Stomach smooth muscle (tissue), 2 donors: ENCODE data around the gene HSDL1.
"Not testable (repeated sequence)": the region's sequence is repeated elsewhere in the genome, so short reads cannot be mapped to it uniquely, and the experiment has no call there.

Experiments used
- H3K27ac ChIP-seq: one replicate; pipeline ENCODE4 v1.7.0; 2013; ENCODE audit warnings: mild to moderate bottlenecking, low read length, inconsistent platforms
- H3K27me3 ChIP-seq, 2 donors: one replicate each; pipeline ENCODE4 v1.7.0; 2013; ENCODE audit warnings: low read length in 2 of 2; ENCODE audit not compliant: insufficient read depth in 2 of 2, control insufficient read depth in 1 of 2
- H3K36me3 ChIP-seq, 2 donors: one replicate each; pipeline ENCODE4 v1.7.0; 2013; ENCODE audit warnings: low read length in 2 of 2; ENCODE audit not compliant: control insufficient read depth in 2 of 2, insufficient read depth in 2 of 2
- H3K4me1 ChIP-seq: one replicate; pipeline ENCODE4 v1.7.0; 2013; ENCODE audit warnings: low read length; ENCODE audit not compliant: control insufficient read depth, insufficient read depth
- H3K4me3 ChIP-seq, 2 donors: one replicate each; pipeline ENCODE4 v1.7.0; 2013; ENCODE audit warnings: low read length in 2 of 2
- H3K9ac ChIP-seq, 2 donors: one replicate each; pipeline ENCODE4 v1.7.0; 2013; ENCODE audit warnings: low read length in 2 of 2, mild to moderate bottlenecking in 1 of 2
- H3K9me3 ChIP-seq, 2 donors: one replicate each; pipeline ENCODE4 v1.7.0; 2013; ENCODE audit warnings: low read length in 2 of 2; ENCODE audit not compliant: control insufficient read depth in 2 of 2
- donor health status: healthy.
- donor health status: Pancreatic carcinoma.

HSDL1 gene

DNA sequence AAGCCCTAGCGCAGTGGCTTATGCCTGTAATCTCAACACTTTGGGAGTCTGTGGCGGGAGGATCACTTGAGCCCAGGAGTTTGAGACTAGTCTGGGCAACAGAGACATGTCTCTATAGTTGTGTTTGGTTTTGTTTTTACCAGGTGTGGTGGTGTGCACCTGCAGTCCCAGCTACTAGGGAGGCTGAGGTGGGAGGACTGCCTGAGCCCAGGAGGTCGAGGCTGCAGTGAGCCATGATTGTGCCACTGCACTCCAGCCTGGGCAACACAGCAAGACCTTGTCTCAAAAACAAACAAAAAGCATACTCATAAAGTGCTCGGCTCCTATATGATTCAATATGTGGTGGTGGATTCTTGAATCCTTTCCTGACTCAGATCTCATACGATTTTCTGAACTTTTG lies 26.7 kb downstream of the HSDL1 start:
- not testable (repeated sequence) for H3K4me3 ChIP-seq, H3K9ac ChIP-seq, H3K36me3 ChIP-seq, H3K27me3 ChIP-seq, H3K27ac ChIP-seq, H3K9me3 ChIP-seq
- peaks cover 20% of the 10 kb centered on the region for H3K4me1 ChIP-seq

DNA sequence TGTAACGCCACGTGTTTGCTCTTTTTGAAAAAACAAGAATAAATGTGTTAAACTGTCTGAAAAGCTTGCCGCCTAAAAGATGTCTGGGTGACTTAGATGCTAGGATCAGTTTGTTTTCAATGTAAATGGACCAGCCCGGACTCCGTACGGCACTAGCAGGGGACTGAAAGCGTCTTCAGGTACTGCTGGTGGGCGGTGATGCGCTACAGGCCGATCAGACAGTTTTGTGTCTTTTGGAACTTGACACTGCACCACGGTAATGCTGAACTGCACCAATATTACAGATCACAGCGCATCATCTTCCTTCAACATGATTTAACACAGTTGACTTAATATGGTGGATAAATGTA lies 27.5 kb downstream of the HSDL1 start:
- Histone ChIP-seq H3K4me3 (peak overlapping the region; percentile 88 to 98), H3K36me3 (peaks cover 2% of the 10 kb centered on the region in 2 donors), H3K9ac (peak overlapping the region; percentile 95 to 96), H3K9me3 (no peaks in the 10 kb centered on the region), H3K4me1 (peaks cover 20% of the 10 kb centered on the region), H3K27me3 (no peaks in the 10 kb centered on the region), H3K27ac (peak overlapping the region; percentile 87)

DNA sequence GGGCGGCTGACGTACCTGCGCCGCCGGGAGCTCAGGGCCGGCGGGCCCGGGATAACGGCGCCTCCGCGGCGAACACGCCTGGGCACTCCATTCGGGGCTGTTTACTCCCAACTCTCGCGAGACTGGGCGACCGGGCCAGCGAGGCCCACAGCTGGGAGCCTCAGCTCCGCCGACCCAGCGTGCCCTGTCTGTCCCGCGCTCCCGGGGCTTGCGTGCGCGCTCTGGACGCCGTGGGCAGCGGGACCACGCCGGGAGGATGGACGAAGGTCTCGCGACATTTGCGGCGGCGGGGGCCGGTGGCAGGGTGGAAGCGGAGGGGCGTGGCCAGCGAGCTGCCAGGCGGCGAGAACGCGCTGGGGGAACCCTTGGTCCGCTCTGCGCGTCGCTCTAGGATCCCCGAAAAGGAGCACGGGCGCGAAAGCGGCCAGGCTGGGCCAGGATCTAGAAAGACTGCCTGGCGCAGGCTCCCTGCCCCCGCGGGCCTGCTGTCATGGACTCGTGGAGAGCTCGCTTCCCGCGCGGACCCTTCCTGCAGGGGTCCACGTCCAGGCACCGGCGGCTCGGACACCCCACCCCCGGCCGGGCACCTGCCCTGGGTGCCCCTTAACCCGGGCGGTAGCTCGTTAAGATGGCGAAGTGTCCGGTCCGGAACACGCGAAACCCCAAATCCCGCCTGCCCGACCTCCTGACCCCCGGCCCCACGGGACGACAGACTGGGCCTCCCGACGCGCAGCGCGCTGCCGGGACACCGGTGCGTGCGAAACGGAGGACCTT lies 28.1 kb downstream of the HSDL1 start, which contains the start of gene MBTPS1:
TSS of gene MBTPS1 (minus strand) at position 223 of the 774 bp plus-strand sequence. CDS start 15,159 bp downstream, outside the sequence.
- Histone ChIP-seq H3K36me3 (peaks cover 2% of the 10 kb centered on the region in 2 donors), H3K4me3 (peak within 1 kb of the TSS; percentile 88 to 98), H3K27ac (peak within 1 kb of the TSS; percentile 87), H3K4me1 (peaks cover 20% of the 10 kb centered on the region), H3K9me3 (no peaks in the 10 kb centered on the region), H3K27me3 (no peaks in the 10 kb centered on the region), H3K9ac (peak within 1 kb of the TSS; percentile 95 to 96)

DNA sequence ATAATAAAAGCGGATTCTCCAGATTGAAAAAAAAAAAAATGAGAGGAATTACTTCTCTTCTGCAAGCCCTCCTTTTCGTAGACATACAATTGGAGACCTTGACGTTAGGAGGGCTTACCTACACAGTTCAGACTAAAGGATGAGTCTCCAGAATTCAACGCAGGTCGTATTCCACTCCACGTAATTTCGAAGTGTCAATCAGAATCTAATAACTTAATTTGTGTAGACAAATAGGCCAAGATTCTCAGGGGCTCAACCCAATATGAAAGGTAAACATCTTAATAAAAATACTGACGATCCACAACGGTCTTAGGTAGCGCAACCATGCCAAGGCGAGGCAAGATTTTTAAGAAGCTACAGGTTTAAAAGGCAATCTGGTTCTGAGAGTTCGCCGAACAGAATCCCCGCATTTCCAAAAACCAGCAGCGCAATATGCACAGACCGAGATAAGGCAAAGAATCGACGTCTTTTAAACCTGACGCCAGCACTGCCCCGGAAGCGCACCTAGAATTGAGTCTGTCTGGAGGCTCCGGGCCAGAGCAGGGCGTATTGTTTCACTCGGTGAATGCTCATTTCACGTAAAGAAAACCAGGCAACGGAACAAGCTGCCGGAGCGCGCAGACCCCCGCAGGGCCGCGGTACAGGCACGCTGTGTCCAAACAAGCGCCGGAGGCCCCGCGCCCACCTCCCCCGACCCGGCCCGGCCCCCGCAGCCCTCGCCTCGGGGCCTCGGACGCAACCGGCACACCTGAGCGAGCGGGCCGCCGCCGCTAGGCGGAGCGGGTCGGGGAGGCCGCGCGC lies 28.9 kb downstream of the HSDL1 start:
- Histone ChIP-seq H3K9me3 (no peaks in the 10 kb centered on the region), H3K4me1 (peaks cover 20% of the 10 kb centered on the region), H3K27me3 (no peaks in the 10 kb centered on the region), H3K9ac (peak overlapping the region; percentile 95 to 96), H3K27ac (peak overlapping the region; percentile 87), H3K4me3 (peak overlapping the region; percentile 88 to 98), H3K36me3 (peaks cover 0 to 2% of the 10 kb centered on the region in 2 donors)

DNA sequence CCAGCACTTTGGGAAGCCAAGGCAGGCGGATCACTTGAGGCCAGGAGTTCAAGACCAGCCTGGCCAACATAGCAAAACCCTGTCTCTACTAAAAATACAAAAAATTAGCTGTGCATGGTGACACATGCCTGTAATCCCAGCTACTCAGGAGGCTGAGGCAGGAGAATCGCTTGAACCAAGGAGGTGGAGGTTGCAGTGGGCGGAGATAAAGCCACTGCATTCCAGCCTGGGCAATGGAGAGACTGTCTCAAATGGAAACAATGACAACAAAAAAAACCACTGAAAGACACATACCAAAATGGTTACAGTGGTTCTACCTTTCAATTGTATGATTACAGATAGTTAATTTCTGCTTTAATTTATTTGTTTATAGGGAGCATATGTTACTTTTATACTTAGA lies 33.0 kb downstream of the HSDL1 start:
- not testable (repeated sequence) for H3K9ac ChIP-seq, H3K36me3 ChIP-seq, H3K27ac ChIP-seq, H3K4me3 ChIP-seq, H3K27me3 ChIP-seq, H3K9me3 ChIP-seq
- H3K4me1 ChIP-seq = peaks cover 24% of the 10 kb centered on the region

DNA sequence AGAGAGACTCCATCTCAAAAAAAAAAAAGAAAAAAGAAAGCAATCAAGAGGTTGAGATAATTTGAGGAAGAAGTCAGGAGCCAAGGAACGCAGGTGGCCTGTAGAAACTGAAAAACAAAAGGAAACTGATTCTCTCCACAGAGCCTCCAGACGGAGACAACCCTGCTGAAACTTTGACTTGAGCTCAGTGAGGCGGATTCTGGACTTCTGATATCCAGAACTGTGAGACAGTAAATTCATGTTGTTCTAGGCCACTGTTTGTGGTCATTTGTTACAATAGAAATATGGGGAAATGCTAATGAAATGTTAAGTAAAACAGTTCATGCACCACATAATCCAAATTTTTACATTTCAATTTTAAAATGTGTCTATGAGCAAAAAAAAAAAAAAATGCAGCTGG lies 33.5 kb downstream of the HSDL1 start:
- no peak overlapping the region for H3K27ac ChIP-seq
- H3K4me3 ChIP-seq = no peak overlapping the region
- peaks cover 24% of the 10 kb centered on the region for H3K4me1 ChIP-seq
- H3K9ac ChIP-seq = no peak overlapping the region
- no peaks in the 10 kb centered on the region for H3K9me3 ChIP-seq
- H3K27me3 ChIP-seq = no peaks in the 10 kb centered on the region
- peaks cover 0 to 8% of the 10 kb centered on the region in 2 donors for H3K36me3 ChIP-seq

DNA sequence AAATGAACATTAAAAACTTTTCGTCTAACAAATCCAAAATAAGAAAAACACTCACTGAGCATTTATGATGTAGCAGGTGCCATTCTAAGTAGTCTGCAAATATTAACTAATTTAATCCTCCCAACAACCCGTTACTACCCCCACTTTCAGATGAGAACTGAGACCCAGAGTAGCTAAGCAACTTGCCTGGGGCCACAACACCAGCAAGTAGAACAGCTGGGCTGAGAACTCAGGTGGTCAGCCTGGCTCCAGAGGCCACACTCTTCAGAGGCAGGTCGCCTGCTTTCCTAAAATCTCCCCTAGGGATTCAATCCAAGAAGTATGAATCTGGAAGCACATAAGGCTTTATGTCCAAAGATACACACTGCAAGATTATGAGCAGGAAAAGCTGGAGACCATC lies 34.5 kb downstream of the HSDL1 start:
- no peak overlapping the region for H3K27ac ChIP-seq
- peaks cover 20% of the 10 kb centered on the region for H3K4me1 ChIP-seq
- no peaks in the 10 kb centered on the region for H3K27me3 ChIP-seq
- H3K4me3 ChIP-seq = no peak overlapping the region
- H3K9me3 ChIP-seq = no peaks in the 10 kb centered on the region
- H3K36me3 ChIP-seq = peaks cover 0 to 9% of the 10 kb centered on the region in 2 donors
- no peak overlapping the region for H3K9ac ChIP-seq

DNA sequence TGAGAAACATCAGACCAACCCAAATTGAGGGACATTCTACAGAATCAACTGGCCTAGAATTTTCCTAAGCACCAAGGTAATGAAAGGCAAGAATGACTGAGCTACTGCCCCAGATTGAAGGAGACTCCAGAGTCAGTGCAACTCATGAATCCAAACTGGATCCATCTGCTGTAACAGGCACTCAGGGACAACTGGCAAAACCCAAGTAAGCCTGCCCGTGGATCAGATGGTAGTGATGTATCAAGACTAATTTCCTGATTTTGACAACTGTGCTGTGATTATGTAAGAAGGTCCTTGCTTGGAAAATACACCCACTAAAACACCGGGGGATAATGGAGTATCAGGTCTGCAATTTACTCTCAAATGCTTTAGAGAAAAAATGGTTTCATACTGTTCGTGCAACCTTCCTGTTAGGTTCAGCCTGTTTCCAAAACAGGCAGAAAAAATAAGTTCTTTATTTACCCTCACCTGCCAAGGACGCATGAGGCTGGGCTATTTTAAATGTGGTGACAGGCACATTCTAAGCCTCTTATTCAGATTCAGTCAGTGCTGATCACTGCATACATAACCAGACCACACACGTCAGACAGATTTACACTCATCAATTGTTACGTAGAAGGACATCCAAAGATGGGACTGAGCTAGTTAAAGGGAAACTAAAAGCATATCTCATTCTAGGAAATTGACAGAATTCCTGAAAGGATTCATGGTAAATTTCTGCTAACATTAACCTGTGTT lies 35.2 kb downstream of the HSDL1 start:
- no peak overlapping the region for H3K27ac ChIP-seq

DNA sequence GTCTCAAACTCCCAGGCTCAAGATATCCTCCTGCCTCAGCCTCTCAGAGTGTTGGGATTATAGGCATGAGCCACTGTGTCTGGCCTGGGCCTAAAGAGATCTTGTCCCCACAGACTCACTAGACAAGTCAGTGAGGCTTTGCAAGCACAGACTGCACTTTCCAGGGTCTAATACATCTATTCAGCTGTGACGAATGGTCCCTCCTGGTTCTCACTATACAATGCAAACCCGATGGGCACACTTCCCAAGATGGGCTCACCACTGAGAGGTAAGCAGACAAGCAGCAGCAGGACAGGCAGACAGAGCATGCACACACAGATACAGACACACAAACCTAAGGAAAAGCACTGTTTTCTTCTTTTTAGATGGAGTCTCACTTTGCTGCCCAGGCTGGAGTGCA lies 37.1 kb downstream of the HSDL1 start:
- peaks cover 0 to 13% of the 10 kb centered on the region in 2 donors for H3K36me3 ChIP-seq
- H3K4me1 ChIP-seq = peaks cover 17% of the 10 kb centered on the region
- no peak overlapping the region for H3K4me3 ChIP-seq
- no peak overlapping the region for H3K9ac ChIP-seq
- no peaks in the 10 kb centered on the region for H3K9me3 ChIP-seq
- H3K27me3 ChIP-seq = no peaks in the 10 kb centered on the region
- no peak overlapping the region for H3K27ac ChIP-seq

More for the DNA sequence above, 35.2 kb downstream of the HSDL1 start:
- peaks cover 0 to 13% of the 10 kb centered on the region in 2 donors for H3K36me3 ChIP-seq
- H3K4me1 ChIP-seq = peaks cover 14% of the 10 kb centered on the region
- H3K27me3 ChIP-seq = no peaks in the 10 kb centered on the region
- peak overlapping the region in 1 of 2 donors; percentile 36 for H3K9ac ChIP-seq
- no peaks in the 10 kb centered on the region for H3K9me3 ChIP-seq
- H3K4me3 ChIP-seq = no peak overlapping the region

DNA sequence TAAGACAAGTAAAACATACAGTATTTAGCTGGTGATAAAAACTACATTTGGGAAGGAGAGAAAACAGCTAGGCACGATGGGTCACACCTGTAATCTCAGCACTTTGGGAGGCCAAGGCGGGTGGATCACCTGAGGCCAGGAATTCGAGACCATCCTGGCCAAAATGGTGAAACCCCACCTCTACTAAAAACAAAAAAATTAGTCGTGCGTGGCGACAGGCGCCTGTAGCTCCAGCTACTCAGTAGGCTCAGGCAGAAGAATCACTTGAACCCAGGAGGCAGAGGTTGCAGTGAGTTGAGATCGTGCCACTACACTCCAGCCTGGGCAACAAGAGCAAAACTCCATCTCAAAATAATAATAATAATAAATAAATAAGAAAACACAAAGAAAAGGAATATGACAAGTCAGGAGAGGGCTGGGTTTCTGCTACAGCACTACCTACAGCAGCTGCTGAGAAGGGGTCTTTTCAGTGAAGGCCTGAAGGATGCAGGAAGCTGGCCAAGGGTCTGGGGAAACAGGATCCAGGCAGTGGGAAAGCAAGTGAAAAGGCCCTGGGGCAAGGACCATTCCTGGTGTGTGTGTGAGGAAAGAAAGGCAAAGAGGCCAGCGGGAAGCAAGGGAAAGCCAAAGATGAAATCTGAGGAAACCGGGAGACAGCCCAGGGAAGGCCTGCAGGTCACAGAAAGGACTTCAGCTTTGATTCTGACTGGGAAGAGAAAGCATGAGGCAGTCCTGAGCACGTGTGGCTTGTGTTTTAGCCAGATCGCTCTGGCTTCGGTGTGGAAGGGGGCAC lies 38.8 kb downstream of the HSDL1 start:
- Histone ChIP-seq H3K27me3 (no peaks in the 10 kb centered on the region), H3K9me3 (no peaks in the 10 kb centered on the region), H3K9ac (no peak overlapping the region), H3K4me3 (no peak overlapping the region), H3K4me1 (peaks cover 17% of the 10 kb centered on the region), H3K36me3 (peaks cover 4 to 20% of the 10 kb centered on the region in 2 donors), H3K27ac (no peak overlapping the region)
